GM23338 (cell line): Measurements from ENCODE around the gene DAAM1. TPM values are rescaled to one million over a fixed set of nuclear protein-coding genes. Genes with fewer than 3 reads are reported as not detected.

ENCODE experiments used
- ATAC-seq: fragments of 200-7000 bp; cut with Tn5 transposase; 3 replicates; pipeline ENCODE4 v1.9.1; 2020
- DNase-seq: peaks from one replicate; pipeline ENCODE4 v3.0.0-alpha.2; 2015; ENCODE audit warnings: low spot score
- H2AFZ ChIP-seq: fragments of 200-600 bp; sonication (generic); 2 replicates; pipeline ENCODE4 v1.8.0; 2016; ENCODE audit warnings: antibody characterized with exemption, mild to moderate bottlenecking, moderate library complexity
- H3F3A ChIP-seq: fragments of 200-600 bp; sonication (generic); replicated peaks from 2 replicates; pipeline ENCODE4 v1.8.0; 2017; ENCODE audit warnings: antibody characterized with exemption, mixed run types, low read depth
- H3K27ac ChIP-seq: fragments of 200-600 bp; sonication (generic); 2 replicates; pipeline ENCODE4 v1.6.1; 2016; ENCODE audit warnings: low read depth
- H3K27me3 ChIP-seq: fragments of 200-600 bp; sonication (generic); 2 replicates; pipeline ENCODE4 v1.8.0; 2016; ENCODE audit warnings: mild to moderate bottlenecking, mixed run types, moderate library complexity; ENCODE audit not compliant: insufficient read depth
- H3K36me3 ChIP-seq: fragments of 200-600 bp; sonication (generic); 2 replicates; pipeline ENCODE4 v1.8.0; 2016; ENCODE audit warnings: mild to moderate bottlenecking; ENCODE audit not compliant: insufficient read depth
- H3K4me1 ChIP-seq: fragments of 200-600 bp; sonication (generic); 2 replicates; pipeline ENCODE4 v1.8.0; 2016; ENCODE audit warnings: mild to moderate bottlenecking, moderate library complexity; ENCODE audit not compliant: insufficient read depth
- H3K4me2 ChIP-seq: fragments of 200-600 bp; sonication (generic); 2 replicates; pipeline ENCODE4 v1.7.1; 2017; ENCODE audit warnings: mixed run types
- H3K4me3 ChIP-seq: fragments of 200-600 bp; sonication (generic); 2 replicates; pipeline ENCODE4 v1.6.1; 2016; ENCODE audit warnings: mixed run types
- H3K79me2 ChIP-seq: fragments of 200-600 bp; sonication (generic); replicated peaks from 2 replicates; pipeline ENCODE4 v1.8.0; 2017; ENCODE audit warnings: mild to moderate bottlenecking; ENCODE audit not compliant: insufficient read depth
- H3K9me2 ChIP-seq: fragments of 200-600 bp; sonication (generic); 2 replicates; pipeline ENCODE4 v1.8.0; 2017; ENCODE audit not compliant: insufficient read depth
- H4K20me1 ChIP-seq: fragments of 200-600 bp; sonication (generic); replicated peaks from 2 replicates; pipeline ENCODE4 v1.8.0; 2017; ENCODE audit warnings: mild to moderate bottlenecking; ENCODE audit not compliant: insufficient read depth
- H3K27ac Mint-ChIP-seq: 2 replicates; pipeline ENCODE4 v1.8.0; 2020; ENCODE audit warnings: inconsistent platforms, mild to moderate bottlenecking, moderate library complexity, mixed read lengths
- H3K27me3 Mint-ChIP-seq: 3 replicates; pipeline ENCODE4 v1.8.0; 2022; ENCODE audit warnings: low read depth, mild to moderate bottlenecking, moderate library complexity, mixed read lengths, inconsistent platforms; ENCODE audit not compliant: insufficient read depth, poor library complexity
- H3K36me3 Mint-ChIP-seq: 3 replicates; pipeline ENCODE4 v1.8.0; 2021; ENCODE audit warnings: low read depth, mild to moderate bottlenecking, inconsistent platforms, moderate library complexity, mixed read lengths
- H3K4me1 Mint-ChIP-seq: 3 replicates; pipeline ENCODE4 v1.8.0; 2020; ENCODE audit warnings: mild to moderate bottlenecking, inconsistent platforms, mixed read lengths
- H3K4me3 Mint-ChIP-seq: 3 replicates; pipeline ENCODE4 v1.8.0; 2021; ENCODE audit warnings: moderate library complexity, mild to moderate bottlenecking, inconsistent platforms, mixed read lengths
- H3K9me3 Mint-ChIP-seq: 3 replicates; pipeline ENCODE4 v1.8.0; 2020; ENCODE audit warnings: moderate library complexity, mild to moderate bottlenecking, inconsistent platforms, mixed read lengths
- CREB1 ChIP-seq: fragments of 250-450 bp; sonication (Bioruptor Pico); IDR thresholded peaks from 2 replicates; pipeline ENCODE4 v1.5.0; 2020; ENCODE audit warnings: low read depth, mild to moderate bottlenecking, moderate library complexity
- CTCF ChIP-seq, 2 experiments: fragments of 200-600 bp in 1 of 2; sonication (generic) in 1 of 2; conservative IDR thresholded peaks; 2 replicates each; pipeline versions ENCODE4 v1.5.1 to v1.6.1; 2016 to 2017; ENCODE audit warnings: antibody characterized with exemption in 2 of 2, low read depth in 2 of 2, mild to moderate bottlenecking in 2 of 2, moderate library complexity in 1 of 2
- ETS1 ChIP-seq: IDR thresholded peaks from 2 replicates; pipeline ENCODE4 v1.6.1; 2016; ENCODE audit warnings: antibody characterized with exemption
- EZH2 ChIP-seq: fragments of 200-600 bp; sonication (generic); IDR thresholded peaks from one replicate; pipeline ENCODE4 v1.8.0; 2017; ENCODE audit warnings: antibody characterized with exemption, mild to moderate bottlenecking, low read depth; ENCODE audit not compliant: unreplicated experiment
- EZH2phosphoT487 ChIP-seq: fragments of 200-600 bp; sonication (generic); IDR thresholded peaks from one replicate; pipeline ENCODE4 v1.8.1; 2018; ENCODE audit warnings: antibody characterized with exemption; ENCODE audit not compliant: unreplicated experiment
- JUNB ChIP-seq: IDR thresholded peaks from one replicate; pipeline ENCODE4 v1.6.1; 2016; ENCODE audit warnings: antibody characterized with exemption; ENCODE audit not compliant: unreplicated experiment
- NANOG ChIP-seq: IDR thresholded peaks from 2 replicates; pipeline ENCODE4 v1.6.1; 2016; ENCODE audit warnings: antibody characterized with exemption, borderline replicate concordance
- POLR2AphosphoS5 ChIP-seq: IDR thresholded peaks from 2 replicates; pipeline ENCODE4 v1.6.1; 2016; ENCODE audit warnings: antibody characterized with exemption, low read depth
- REST ChIP-seq: IDR thresholded peaks from one replicate; pipeline ENCODE4 v1.6.1; 2018; ENCODE audit warnings: antibody characterized with exemption; ENCODE audit not compliant: unreplicated experiment
- STAT1 ChIP-seq: IDR thresholded peaks from one replicate; pipeline ENCODE4 v1.6.1; 2016; ENCODE audit warnings: antibody characterized with exemption; ENCODE audit not compliant: unreplicated experiment
- ZNF114 ChIP-seq: fragments of 250-450 bp; sonication (Bioruptor Pico); IDR thresholded peaks from 2 replicates; pipeline ENCODE4 v1.5.0; 2020; ENCODE audit warnings: mild to moderate bottlenecking, moderate library complexity
- ZNF331 ChIP-seq: fragments of 250-450 bp; sonication (Bioruptor Pico); IDR thresholded peaks from 2 replicates; pipeline ENCODE4 v1.5.0; 2020; ENCODE audit warnings: low read depth, mild to moderate bottlenecking, moderate library complexity
- ZNF462 ChIP-seq: fragments of 250-450 bp; sonication (Bioruptor Pico); IDR thresholded peaks from 2 replicates; pipeline ENCODE4 v1.5.0; 2020; ENCODE audit warnings: mild to moderate bottlenecking, moderate library complexity
- polyA plus RNA-seq: library from polyadenylated mRNA; unstranded; fragments of >200 nt; fragmentation: Nextera tagmentation; extraction: Ambion mirVana; gene quantifications from 2 replicates; pipeline ENCODE4 v1.2.1, GENCODE V29; 2016
- total RNA-seq: library from RNA; depleted of rRNA; stranded (reverse); fragments of >200 nt; shearing (Covaris generic); gene quantifications from 2 replicates; pipeline ENCODE4 v1.2.3, GENCODE V29; 2014

Gene DAAM1
- total and polyA plus RNA-seq, 2 experiments from 2014 or later, result 36.3 to 42.1 TPM

GRCh38 chr14:59187118-59187517, 1.3 kb upstream of the DAAM1 start:
- Histone ChIP-seq H3K4me3 (peak overlapping the region; percentile 95), H4K20me1 (no peaks in the 10 kb centered on the region), H3K79me2 (peaks cover 15% of the 10 kb centered on the region), H3K36me3 (no peaks in the 10 kb centered on the region), H3K4me1 (peaks cover 12% of the 10 kb centered on the region), H3K9me2 (no peaks in the 10 kb centered on the region), H3K27me3 (peaks cover 24% of the 10 kb centered on the region), H3F3A (no peaks in the 10 kb centered on the region), H3K4me2 (peak overlapping the region; percentile 97; the same call in 1 of the 2 replicates), H3K27ac (no peak overlapping the region), H2AFZ (no peak overlapping the region)
- Mint-ChIP-seq H3K4me3 (peak overlapping the region; percentile 91), H3K36me3 (no peaks in the 10 kb centered on the region), H3K9me3 (no peaks in the 10 kb centered on the region; the same call in 2 of the 3 replicates), H3K27me3 (peaks cover 6% of the 10 kb centered on the region), H3K4me1 (peaks cover 16% of the 10 kb centered on the region), H3K27ac (no peak overlapping the region)
- ATAC-seq (no peak), DNase-seq (no peak)
- TF ChIP-seq ZNF331 (CRISPR knock-in tag) (no peak), STAT1 (no peak), EZH2phosphoT487 (no peak), ETS1 (no peak), NANOG (no peak), CREB1 (no peak), ZNF462 (CRISPR knock-in tag) (no peak), CTCF (conservative IDR thresholded peaks at IDR 0.05; ENCODE audit: low read depth in 2 of 2) (no peak), REST (no peak), JUNB (no peak), EZH2 (no peak), POLR2AphosphoS5 (no peak), ZNF114 (CRISPR knock-in tag) (no peak)
